Esophagus muscularis mucosa (tissue), 4 donors: ENCODE data around the gene KRTAP10-10.

Experiments
- EP300 ChIP-seq: sonication (generic); formaldehyde crosslinking; IDR thresholded peaks from one replicate; pipeline ENCODE4 v1.6.1; 2017; ENCODE audit warnings: antibody characterized with exemption
- POLR2A ChIP-seq: fragments of 450-650 bp; IDR thresholded peaks from one replicate; pipeline ENCODE4 v1.6.1; 2017; ENCODE audit warnings: antibody characterized with exemption, moderate library complexity, mild to moderate bottlenecking, low read depth
- POLR2AphosphoS5 ChIP-seq, 2 donors: sonication (generic); formaldehyde crosslinking; IDR thresholded peaks; one replicate each; pipeline ENCODE4 v1.6.1; 2017; ENCODE audit warnings: antibody characterized with exemption in 2 of 2
- TF ChIP-seq, protein P1 (sequence below), 3 experiments: fragments of 200-600 bp in 2 of 3; fragments of 450-650 bp in 1 of 3; sonication (generic) in 2 of 3; IDR thresholded peaks; one replicate each; pipeline ENCODE4 v1.5.1; 2017 to 2019; ENCODE audit warnings: antibody characterized with exemption in 3 of 3, mild to moderate bottlenecking in 2 of 3, moderate library complexity in 1 of 3

DNA sequence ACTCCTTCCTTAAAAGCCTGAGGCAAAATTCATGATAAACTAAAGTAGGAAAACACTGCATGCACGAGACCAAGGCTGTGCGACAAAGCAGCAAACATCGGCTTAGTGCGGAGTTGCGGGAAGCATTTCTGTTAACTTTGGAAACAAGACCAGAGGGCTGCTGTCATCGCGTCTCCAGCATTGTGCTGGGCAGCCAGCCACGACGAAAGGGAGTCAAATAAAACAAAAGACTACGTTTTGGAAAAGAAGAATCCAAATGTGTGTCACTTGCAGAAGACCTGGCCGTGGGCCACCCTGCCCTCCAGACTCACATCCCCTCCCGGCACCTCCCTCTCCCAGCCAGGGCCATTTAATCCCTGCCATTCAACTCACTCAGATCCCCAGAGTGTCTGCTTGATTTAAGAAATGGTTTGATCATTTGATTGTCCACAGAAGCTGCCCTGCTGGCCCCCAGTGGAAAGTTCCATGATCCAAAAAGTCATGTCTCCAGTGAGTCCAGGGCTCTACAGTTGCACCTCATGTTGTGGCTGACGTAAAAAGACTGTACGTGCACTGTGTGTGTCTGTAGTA lies 6.7 kb downstream of the KRTAP10-10 start:
- TF ChIP-seq POLR2AphosphoS5 (IDR thresholded peaks at IDR 0.05) (no peak), POLR2A (no peak), EP300 (no peak)
- TF ChIP-seq, protein P1, sequence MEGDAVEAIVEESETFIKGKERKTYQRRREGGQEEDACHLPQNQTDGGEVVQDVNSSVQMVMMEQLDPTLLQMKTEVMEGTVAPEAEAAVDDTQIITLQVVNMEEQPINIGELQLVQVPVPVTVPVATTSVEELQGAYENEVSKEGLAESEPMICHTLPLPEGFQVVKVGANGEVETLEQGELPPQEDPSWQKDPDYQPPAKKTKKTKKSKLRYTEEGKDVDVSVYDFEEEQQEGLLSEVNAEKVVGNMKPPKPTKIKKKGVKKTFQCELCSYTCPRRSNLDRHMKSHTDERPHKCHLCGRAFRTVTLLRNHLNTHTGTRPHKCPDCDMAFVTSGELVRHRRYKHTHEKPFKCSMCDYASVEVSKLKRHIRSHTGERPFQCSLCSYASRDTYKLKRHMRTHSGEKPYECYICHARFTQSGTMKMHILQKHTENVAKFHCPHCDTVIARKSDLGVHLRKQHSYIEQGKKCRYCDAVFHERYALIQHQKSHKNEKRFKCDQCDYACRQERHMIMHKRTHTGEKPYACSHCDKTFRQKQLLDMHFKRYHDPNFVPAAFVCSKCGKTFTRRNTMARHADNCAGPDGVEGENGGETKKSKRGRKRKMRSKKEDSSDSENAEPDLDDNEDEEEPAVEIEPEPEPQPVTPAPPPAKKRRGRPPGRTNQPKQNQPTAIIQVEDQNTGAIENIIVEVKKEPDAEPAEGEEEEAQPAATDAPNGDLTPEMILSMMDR (IDR thresholded peaks at IDR 0.05): no peak
